ENCODE data around the gene DNAJB2.

Gene DNAJB2

GRCh38 chr2:219247678-219248642, 31.2 kb upstream of the DNAJB2 start:
- H4K20me1 ChIP-seq (ENCODE audit: insufficient read depth, low read length), result no peaks in the 10 kb centered on the region
- peaks cover 18% of the 10 kb centered on the region for H3K36me3 ChIP-seq (replicated peaks; ENCODE audit: low read depth, low read length)
- no peaks in the 10 kb centered on the region for H3K27me3 ChIP-seq (ENCODE audit: low read depth, low read length)
- peaks cover 46% of the 10 kb centered on the region for H3K4me1 ChIP-seq (ENCODE audit: low read length)
- no peaks in the 10 kb centered on the region for H3K9me3 ChIP-seq (ENCODE audit: insufficient read depth, low read length)
- H3K4me3 ChIP-seq (ENCODE audit: low read length), result no peak overlapping the region
- TF ChIP-seq CTCF (IDR thresholded peaks at IDR 0.05; ENCODE audit: low read depth, low read length) (no peak), EZH2phosphoT487 (IDR thresholded peaks at IDR 0.05; ENCODE audit: low read depth) (no peak)
- peaks cover 31% of the 10 kb centered on the region for H3K79me2 ChIP-seq (ENCODE audit: low read length)
- no peak overlapping the region for H3K4me2 ChIP-seq (ENCODE audit: low read length)
- H3K9ac ChIP-seq (ENCODE audit: low read length), result no peak overlapping the region
- no peak overlapping the region for H3K27ac ChIP-seq (ENCODE audit: low read length)
- H2AFZ ChIP-seq (ENCODE audit: low read depth, low read length), result no peak overlapping the region

GRCh38 chr2:219248845-219249202, 30.3 kb upstream of the DNAJB2 start:
- peak overlapping the region; percentile 94 for H3K4me2 ChIP-seq (ENCODE audit: low read length)
- H3K79me2 ChIP-seq (ENCODE audit: low read length), result peaks cover 38% of the 10 kb centered on the region
- peak overlapping the region; percentile 94 for H3K27ac ChIP-seq (ENCODE audit: low read length)

GRCh38 chr2:219249203-219249980, 29.8 kb upstream of the DNAJB2 start:
- Histone ChIP-seq H3K36me3 (replicated peaks; ENCODE audit: low read depth, low read length) (peaks cover 18% of the 10 kb centered on the region), H3K4me1 (ENCODE audit: low read length) (peaks cover 44% of the 10 kb centered on the region), H3K4me3 (ENCODE audit: low read length) (peak overlapping the region; percentile 70), H3K9me3 (ENCODE audit: insufficient read depth, low read length) (no peaks in the 10 kb centered on the region), H3K27me3 (ENCODE audit: low read depth, low read length) (no peaks in the 10 kb centered on the region), H3K27ac (ENCODE audit: low read length) (peak overlapping the region; percentile 94), H4K20me1 (ENCODE audit: insufficient read depth, low read length) (no peaks in the 10 kb centered on the region), H3K9ac (ENCODE audit: low read length) (peak overlapping the region; percentile 62), H3K4me2 (ENCODE audit: low read length) (peak overlapping the region; percentile 94), H2AFZ (ENCODE audit: low read depth, low read length) (no peak overlapping the region), H3K79me2 (ENCODE audit: low read length) (peaks cover 38% of the 10 kb centered on the region)
- TF ChIP-seq EZH2phosphoT487 (IDR thresholded peaks at IDR 0.05; ENCODE audit: low read depth) (no peak), CTCF (IDR thresholded peaks at IDR 0.05; ENCODE audit: low read depth, low read length) (no peak)

More at GRCh38 chr2:219248845-219249202, 30.3 kb upstream of the DNAJB2 start:
- H2AFZ ChIP-seq (ENCODE audit: low read depth, low read length), result no peak overlapping the region
- TF ChIP-seq EZH2phosphoT487 (IDR thresholded peaks at IDR 0.05; ENCODE audit: low read depth) (no peak), CTCF (IDR thresholded peaks at IDR 0.05; ENCODE audit: low read depth, low read length) (no peak)
- peak overlapping the region; percentile 62; the same call in 1 of the 2 replicates for H3K9ac ChIP-seq (ENCODE audit: low read length)
- peaks cover 18% of the 10 kb centered on the region for H3K36me3 ChIP-seq (replicated peaks; ENCODE audit: low read depth, low read length)
- no peaks in the 10 kb centered on the region for H4K20me1 ChIP-seq (ENCODE audit: insufficient read depth, low read length)
- no peaks in the 10 kb centered on the region for H3K27me3 ChIP-seq (ENCODE audit: low read depth, low read length)
- peaks cover 46% of the 10 kb centered on the region for H3K4me1 ChIP-seq (ENCODE audit: low read length)
- no peaks in the 10 kb centered on the region for H3K9me3 ChIP-seq (ENCODE audit: insufficient read depth, low read length)
- H3K4me3 ChIP-seq (ENCODE audit: low read length), result peak overlapping the region; percentile 70

Measured in OCI-LY3 (cell line).